IMR-90 (cell line): ENCODE results near the gene CLEC17A. TPM values are rescaled to one million over a fixed set of nuclear protein-coding genes. Genes with fewer than 3 reads are reported as not detected.

Experiments used
- NFE2L2 ChIP-seq: fragments of 150-350 bp; IDR thresholded peaks from 2 replicates; pipeline ENCODE4 v1.6.1; 2016; ENCODE audit warnings: low read depth, mild to moderate bottlenecking, low read length
- RFX5 ChIP-seq: IDR thresholded peaks from 2 replicates; pipeline ENCODE4 v1.8.0; 2012; ENCODE audit warnings: low read depth, mild to moderate bottlenecking, low read length, moderate library complexity
- polyA plus RNA-seq, 3 experiments: library from polyadenylated mRNA; depleted of rRNA; stranded (reverse); fragments of >200 nt; gene quantifications; 2 replicates each; pipeline ENCODE4 v1.2.3, GENCODE V29; 2012; ENCODE audit warnings: low replicate concordance in 1 of 3
- total RNA-seq: library from RNA; depleted of rRNA; stranded (reverse); fragments of >200 nt; gene quantifications from 2 replicates; pipeline ENCODE4 v1.2.3, GENCODE V29; 2012
- TF ChIP-seq, protein P1 (sequence below): fragments of 150-350 bp; IDR thresholded peaks from 2 replicates; pipeline ENCODE4 v1.6.1; 2016; ENCODE audit warnings: low read depth, mild to moderate bottlenecking, low read length, moderate library complexity, borderline replicate concordance
- TF ChIP-seq, protein P2 (sequence below): conservative IDR thresholded peaks from 2 replicates; pipeline ENCODE4 v1.5.1; 2012; ENCODE audit warnings: mild to moderate bottlenecking, low read depth, low read length, improper control_type of control experiment

The CLEC17A gene
- total and polyA plus RNA-seq, 2 of the 4 experiments (the other 2 are of a cell fraction): 0.05 TPM; not detected in 1

DNA sequence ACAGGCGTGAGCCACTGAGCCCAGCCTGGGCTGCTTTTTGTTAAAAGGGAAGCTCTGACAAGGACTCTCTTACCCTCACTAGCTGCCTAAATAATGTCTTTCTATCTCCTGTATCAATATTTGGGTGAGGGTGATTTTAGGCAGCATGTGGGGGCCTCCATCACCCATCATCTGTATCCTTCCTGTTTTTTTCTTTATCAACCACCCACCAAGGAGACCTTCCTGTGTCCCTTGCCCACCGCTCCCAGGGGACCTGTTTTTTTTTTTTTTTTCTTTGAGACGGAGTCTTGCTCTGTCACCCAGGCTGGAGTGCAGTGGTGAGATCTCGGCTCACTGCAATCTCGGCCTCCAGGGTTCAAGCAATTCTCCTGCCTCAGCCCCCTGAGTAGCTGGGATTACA, 5.6 kb upstream of the CLEC17A start (continued):
- TF ChIP-seq, protein P1, sequence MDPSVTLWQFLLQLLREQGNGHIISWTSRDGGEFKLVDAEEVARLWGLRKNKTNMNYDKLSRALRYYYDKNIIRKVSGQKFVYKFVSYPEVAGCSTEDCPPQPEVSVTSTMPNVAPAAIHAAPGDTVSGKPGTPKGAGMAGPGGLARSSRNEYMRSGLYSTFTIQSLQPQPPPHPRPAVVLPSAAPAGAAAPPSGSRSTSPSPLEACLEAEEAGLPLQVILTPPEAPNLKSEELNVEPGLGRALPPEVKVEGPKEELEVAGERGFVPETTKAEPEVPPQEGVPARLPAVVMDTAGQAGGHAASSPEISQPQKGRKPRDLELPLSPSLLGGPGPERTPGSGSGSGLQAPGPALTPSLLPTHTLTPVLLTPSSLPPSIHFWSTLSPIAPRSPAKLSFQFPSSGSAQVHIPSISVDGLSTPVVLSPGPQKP: no peak
- no peak for TF ChIP-seq RFX5
- no peak for TF ChIP-seq NFE2L2
- TF ChIP-seq, protein P2, sequence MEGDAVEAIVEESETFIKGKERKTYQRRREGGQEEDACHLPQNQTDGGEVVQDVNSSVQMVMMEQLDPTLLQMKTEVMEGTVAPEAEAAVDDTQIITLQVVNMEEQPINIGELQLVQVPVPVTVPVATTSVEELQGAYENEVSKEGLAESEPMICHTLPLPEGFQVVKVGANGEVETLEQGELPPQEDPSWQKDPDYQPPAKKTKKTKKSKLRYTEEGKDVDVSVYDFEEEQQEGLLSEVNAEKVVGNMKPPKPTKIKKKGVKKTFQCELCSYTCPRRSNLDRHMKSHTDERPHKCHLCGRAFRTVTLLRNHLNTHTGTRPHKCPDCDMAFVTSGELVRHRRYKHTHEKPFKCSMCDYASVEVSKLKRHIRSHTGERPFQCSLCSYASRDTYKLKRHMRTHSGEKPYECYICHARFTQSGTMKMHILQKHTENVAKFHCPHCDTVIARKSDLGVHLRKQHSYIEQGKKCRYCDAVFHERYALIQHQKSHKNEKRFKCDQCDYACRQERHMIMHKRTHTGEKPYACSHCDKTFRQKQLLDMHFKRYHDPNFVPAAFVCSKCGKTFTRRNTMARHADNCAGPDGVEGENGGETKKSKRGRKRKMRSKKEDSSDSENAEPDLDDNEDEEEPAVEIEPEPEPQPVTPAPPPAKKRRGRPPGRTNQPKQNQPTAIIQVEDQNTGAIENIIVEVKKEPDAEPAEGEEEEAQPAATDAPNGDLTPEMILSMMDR: no peak
